Neural cell (in vitro differentiated cells): ENCODE data around the gene FN1. TPM values are rescaled to one million over a fixed set of nuclear protein-coding genes. Genes with fewer than 3 reads are reported as not detected.

Experiments used
- H2AFZ ChIP-seq: fragments of 200-600, 300-800 bp; sonication (generic), shearing (Covaris generic); 2 replicates; pipeline ENCODE4 v1.6.0; 2014; ENCODE audit warnings: low read depth, mild to moderate bottlenecking, antibody characterized with exemption, low read length, moderate library complexity
- H3F3A ChIP-seq: fragments of 200-600 bp; shearing (Covaris generic); 2 replicates; pipeline ENCODE4 v1.6.1; 2016; ENCODE audit warnings: mild to moderate bottlenecking, moderate library complexity, mixed read lengths, antibody characterized with exemption, low read length; ENCODE audit not compliant: insufficient read depth, poor library complexity, severe bottlenecking
- H3K27ac ChIP-seq: fragments of 200-600, 300-800 bp; sonication (generic), shearing (Covaris generic); 2 replicates; pipeline ENCODE4 v1.5.1; 2014; ENCODE audit warnings: mild to moderate bottlenecking, low read length, moderate library complexity
- H3K27me3 ChIP-seq: fragments of 300-800, 200-600 bp; sonication (generic), shearing (Covaris generic); 2 replicates; pipeline ENCODE4 v1.6.0; 2014; ENCODE audit warnings: mild to moderate bottlenecking, low read depth, low read length, moderate library complexity; ENCODE audit not compliant: insufficient read depth
- H3K36me3 ChIP-seq: fragments of 300-800, 200-600 bp; sonication (generic), shearing (Covaris generic); 2 replicates; pipeline ENCODE4 v1.5.1; 2014; ENCODE audit warnings: mild to moderate bottlenecking, antibody characterized with exemption, low read length, moderate library complexity; ENCODE audit not compliant: insufficient read depth
- H3K4me2 ChIP-seq: fragments of 300-800, 200-600 bp; sonication (generic), shearing (Covaris generic); 2 replicates; pipeline ENCODE4 v1.6.0; 2014; ENCODE audit warnings: mild to moderate bottlenecking, low read length
- H3K4me3 ChIP-seq: fragments of 300-800, 200-600 bp; sonication (generic), shearing (Covaris generic); 2 replicates; pipeline ENCODE4 v1.5.1; 2014; ENCODE audit warnings: mild to moderate bottlenecking, low read length, moderate library complexity
- H3K79me2 ChIP-seq: fragments of 200-600 bp; shearing (Covaris generic); replicated peaks from 2 replicates; pipeline ENCODE4 v1.6.0; 2014; ENCODE audit warnings: mild to moderate bottlenecking, low read length, moderate library complexity; ENCODE audit not compliant: insufficient read depth
- H3K9ac ChIP-seq: fragments of 300-800, 200-600 bp; sonication (generic), shearing (Covaris generic); 2 replicates; pipeline ENCODE4 v1.6.1; 2016; ENCODE audit warnings: mild to moderate bottlenecking, low read length, mixed read lengths
- H3K9me2 ChIP-seq: fragments of 200-600 bp; shearing (Covaris generic); 2 replicates; pipeline ENCODE4 v1.6.1; 2016; ENCODE audit warnings: mild to moderate bottlenecking, low read length, mixed read lengths; ENCODE audit not compliant: insufficient read depth
- H3K9me3 ChIP-seq: fragments of 200-600, 300-800 bp; sonication (generic), shearing (Covaris generic); 2 replicates; pipeline ENCODE4 v1.6.1; 2016; ENCODE audit warnings: mild to moderate bottlenecking, mixed run types, low read length, moderate library complexity, mixed read lengths
- H4K20me1 ChIP-seq: fragments of 200-600 bp; shearing (Covaris generic); 2 replicates; pipeline ENCODE4 v1.6.1; 2016; ENCODE audit warnings: mild to moderate bottlenecking, mixed run types; ENCODE audit not compliant: insufficient read depth
- EP300 ChIP-seq: fragments of 450-650 bp; conservative IDR thresholded peaks from 2 replicates; pipeline ENCODE4 v1.6.1; 2014; ENCODE audit warnings: antibody characterized with exemption, mild to moderate bottlenecking, moderate library complexity; ENCODE audit not compliant: poor library complexity, severe bottlenecking
- MXI1 ChIP-seq: fragments of 450-650 bp; conservative IDR thresholded peaks from 2 replicates; pipeline ENCODE4 v1.6.1; 2014; ENCODE audit warnings: antibody characterized with exemption, mild to moderate bottlenecking; ENCODE audit not compliant: poor library complexity, severe bottlenecking
- POLR2AphosphoS5 ChIP-seq: IDR thresholded peaks from 2 replicates; pipeline ENCODE4 v1.6.1; 2012
- RAD21 ChIP-seq: fragments of 450-650 bp; conservative IDR thresholded peaks from 2 replicates; pipeline ENCODE4 v1.6.1; 2014; ENCODE audit warnings: antibody characterized with exemption, mild to moderate bottlenecking, moderate library complexity
- SMC3 ChIP-seq: fragments of 450-650 bp; conservative IDR thresholded peaks from 2 replicates; pipeline ENCODE4 v1.6.1; 2014; ENCODE audit warnings: antibody characterized with exemption, mild to moderate bottlenecking, moderate library complexity; ENCODE audit not compliant: poor library complexity
- TAF1 ChIP-seq: IDR thresholded peaks from 2 replicates; pipeline ENCODE4 v1.6.1; 2012; ENCODE audit warnings: low read depth
- polyA plus RNA-seq: library from polyadenylated mRNA; depleted of rRNA; stranded (reverse); fragments of >200 nt; gene quantifications from 2 replicates; pipeline ENCODE4 v1.2.3, GENCODE V29; 2014
- TF ChIP-seq, protein P1 (sequence below): IDR thresholded peaks from 2 replicates; pipeline ENCODE4 v1.6.1; 2012; ENCODE audit warnings: borderline replicate concordance
- TF ChIP-seq, protein P2 (sequence below): fragments of 450-650 bp; IDR thresholded peaks from 2 replicates; pipeline ENCODE4 v1.5.1; 2014; ENCODE audit warnings: antibody characterized with exemption, mild to moderate bottlenecking, moderate library complexity; ENCODE audit not compliant: poor library complexity, severe bottlenecking

FN1 gene
- polyA plus RNA-seq, 1 donor from 2014 or later = 0.93 TPM

DNA sequence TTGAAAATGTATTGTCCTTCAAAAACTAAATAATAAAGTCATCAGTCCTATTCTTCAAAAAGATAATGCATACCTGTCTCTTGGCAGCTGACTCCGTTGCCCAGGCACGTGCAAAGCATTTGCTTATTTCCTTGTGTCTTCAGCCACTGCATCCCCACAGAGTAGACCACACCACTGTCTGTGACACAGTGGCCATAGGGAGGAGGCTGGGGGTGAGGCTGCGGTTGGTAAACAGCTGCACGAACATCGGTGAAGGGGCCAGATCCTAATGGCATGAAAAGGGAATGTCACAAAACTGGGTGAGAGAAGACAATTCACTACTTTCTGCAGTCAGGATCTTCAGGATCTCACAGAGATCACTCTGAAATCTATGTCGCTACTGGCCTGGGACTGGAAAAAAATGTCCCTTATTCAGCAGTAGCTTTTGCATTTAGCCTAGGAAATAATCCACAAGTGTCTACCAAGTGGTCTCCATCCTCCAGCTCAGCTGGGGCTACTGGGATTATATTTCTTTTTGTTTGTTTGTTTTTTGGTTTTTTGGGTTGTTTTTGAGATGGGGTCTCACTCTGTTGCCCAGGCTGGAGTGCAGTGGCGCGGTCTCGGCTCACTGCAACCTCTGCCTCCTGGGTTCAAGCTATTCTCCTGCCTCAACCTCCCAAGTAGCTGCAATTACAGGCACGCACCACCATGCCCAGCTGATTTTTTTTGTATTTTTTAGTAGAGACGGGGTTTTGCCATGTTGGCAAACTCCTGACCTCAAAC lies 10.7 kb downstream of the FN1 start:
- Histone ChIP-seq H3K9me3 (no peaks in the 10 kb centered on the region), H3K4me3 (no peak overlapping the region), H3F3A (no peaks in the 10 kb centered on the region), H4K20me1 (no peaks in the 10 kb centered on the region), H3K4me2 (no peak overlapping the region), H3K27ac (no peak overlapping the region), H3K9me2 (no peaks in the 10 kb centered on the region), H3K79me2 (no peaks in the 10 kb centered on the region), H3K9ac (no peak overlapping the region), H3K27me3 (no peaks in the 10 kb centered on the region), H2AFZ (no peak overlapping the region), H3K36me3 (no peaks in the 10 kb centered on the region)
- TF ChIP-seq, protein P1, sequence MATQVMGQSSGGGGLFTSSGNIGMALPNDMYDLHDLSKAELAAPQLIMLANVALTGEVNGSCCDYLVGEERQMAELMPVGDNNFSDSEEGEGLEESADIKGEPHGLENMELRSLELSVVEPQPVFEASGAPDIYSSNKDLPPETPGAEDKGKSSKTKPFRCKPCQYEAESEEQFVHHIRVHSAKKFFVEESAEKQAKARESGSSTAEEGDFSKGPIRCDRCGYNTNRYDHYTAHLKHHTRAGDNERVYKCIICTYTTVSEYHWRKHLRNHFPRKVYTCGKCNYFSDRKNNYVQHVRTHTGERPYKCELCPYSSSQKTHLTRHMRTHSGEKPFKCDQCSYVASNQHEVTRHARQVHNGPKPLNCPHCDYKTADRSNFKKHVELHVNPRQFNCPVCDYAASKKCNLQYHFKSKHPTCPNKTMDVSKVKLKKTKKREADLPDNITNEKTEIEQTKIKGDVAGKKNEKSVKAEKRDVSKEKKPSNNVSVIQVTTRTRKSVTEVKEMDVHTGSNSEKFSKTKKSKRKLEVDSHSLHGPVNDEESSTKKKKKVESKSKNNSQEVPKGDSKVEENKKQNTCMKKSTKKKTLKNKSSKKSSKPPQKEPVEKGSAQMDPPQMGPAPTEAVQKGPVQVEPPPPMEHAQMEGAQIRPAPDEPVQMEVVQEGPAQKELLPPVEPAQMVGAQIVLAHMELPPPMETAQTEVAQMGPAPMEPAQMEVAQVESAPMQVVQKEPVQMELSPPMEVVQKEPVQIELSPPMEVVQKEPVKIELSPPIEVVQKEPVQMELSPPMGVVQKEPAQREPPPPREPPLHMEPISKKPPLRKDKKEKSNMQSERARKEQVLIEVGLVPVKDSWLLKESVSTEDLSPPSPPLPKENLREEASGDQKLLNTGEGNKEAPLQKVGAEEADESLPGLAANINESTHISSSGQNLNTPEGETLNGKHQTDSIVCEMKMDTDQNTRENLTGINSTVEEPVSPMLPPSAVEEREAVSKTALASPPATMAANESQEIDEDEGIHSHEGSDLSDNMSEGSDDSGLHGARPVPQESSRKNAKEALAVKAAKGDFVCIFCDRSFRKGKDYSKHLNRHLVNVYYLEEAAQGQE = no peak
- no peak for TF ChIP-seq RAD21
- TF ChIP-seq, protein P2, sequence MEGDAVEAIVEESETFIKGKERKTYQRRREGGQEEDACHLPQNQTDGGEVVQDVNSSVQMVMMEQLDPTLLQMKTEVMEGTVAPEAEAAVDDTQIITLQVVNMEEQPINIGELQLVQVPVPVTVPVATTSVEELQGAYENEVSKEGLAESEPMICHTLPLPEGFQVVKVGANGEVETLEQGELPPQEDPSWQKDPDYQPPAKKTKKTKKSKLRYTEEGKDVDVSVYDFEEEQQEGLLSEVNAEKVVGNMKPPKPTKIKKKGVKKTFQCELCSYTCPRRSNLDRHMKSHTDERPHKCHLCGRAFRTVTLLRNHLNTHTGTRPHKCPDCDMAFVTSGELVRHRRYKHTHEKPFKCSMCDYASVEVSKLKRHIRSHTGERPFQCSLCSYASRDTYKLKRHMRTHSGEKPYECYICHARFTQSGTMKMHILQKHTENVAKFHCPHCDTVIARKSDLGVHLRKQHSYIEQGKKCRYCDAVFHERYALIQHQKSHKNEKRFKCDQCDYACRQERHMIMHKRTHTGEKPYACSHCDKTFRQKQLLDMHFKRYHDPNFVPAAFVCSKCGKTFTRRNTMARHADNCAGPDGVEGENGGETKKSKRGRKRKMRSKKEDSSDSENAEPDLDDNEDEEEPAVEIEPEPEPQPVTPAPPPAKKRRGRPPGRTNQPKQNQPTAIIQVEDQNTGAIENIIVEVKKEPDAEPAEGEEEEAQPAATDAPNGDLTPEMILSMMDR = no peak

DNA sequence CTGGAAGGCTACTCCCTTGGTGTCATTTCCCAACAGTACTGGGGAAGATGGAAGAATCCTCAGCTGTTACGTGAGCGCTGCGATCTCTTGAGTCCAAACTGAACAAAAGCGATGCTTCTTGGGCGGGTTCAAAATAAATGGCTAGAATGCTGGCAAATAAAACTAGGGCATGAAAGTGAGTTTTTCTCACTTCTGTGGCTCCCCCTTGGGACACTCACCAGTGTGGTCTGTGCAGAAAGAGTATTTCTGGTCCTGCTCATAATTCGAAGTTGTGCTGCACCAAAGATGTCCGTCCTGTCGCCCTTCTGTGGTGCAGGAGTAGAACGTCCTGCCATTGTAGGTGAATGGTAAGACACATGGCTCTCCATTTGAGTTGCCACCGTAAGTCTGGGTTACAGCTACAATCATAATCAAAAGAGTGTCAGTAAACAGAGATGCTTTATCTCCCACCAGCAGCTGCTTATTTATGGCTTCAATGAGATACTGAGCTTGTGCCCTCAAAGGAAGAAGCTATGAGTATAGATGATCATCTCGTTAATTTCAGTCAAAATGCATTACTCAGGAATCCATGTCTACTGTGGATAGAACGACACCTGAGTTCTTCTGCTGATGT lies 11.8 kb downstream of the FN1 start:
- H3F3A ChIP-seq = no peaks in the 10 kb centered on the region
- no peaks in the 10 kb centered on the region for H3K9me3 ChIP-seq
- no peak overlapping the region for H2AFZ ChIP-seq
- H3K27me3 ChIP-seq = no peaks in the 10 kb centered on the region
- no peaks in the 10 kb centered on the region for H3K79me2 ChIP-seq
- no peaks in the 10 kb centered on the region for H3K36me3 ChIP-seq
- H4K20me1 ChIP-seq = no peaks in the 10 kb centered on the region
- H3K4me2 ChIP-seq = no peak overlapping the region
- no peak overlapping the region for H3K27ac ChIP-seq
- TF ChIP-seq RAD21 = no peak
- TF ChIP-seq MXI1 = no peak
- no peak for TF ChIP-seq EP300
- no peak for TF ChIP-seq POLR2AphosphoS5
- no peak for TF ChIP-seq TAF1
- TF ChIP-seq, protein P1 = no peak
- TF ChIP-seq SMC3 = no peak
- TF ChIP-seq, protein P2 = no peak
- no peak overlapping the region for H3K4me3 ChIP-seq
- no peaks in the 10 kb centered on the region for H3K9me2 ChIP-seq
- H3K9ac ChIP-seq = no peak overlapping the region
